ENCODE results near the gene ANGPTL5.

DNA sequence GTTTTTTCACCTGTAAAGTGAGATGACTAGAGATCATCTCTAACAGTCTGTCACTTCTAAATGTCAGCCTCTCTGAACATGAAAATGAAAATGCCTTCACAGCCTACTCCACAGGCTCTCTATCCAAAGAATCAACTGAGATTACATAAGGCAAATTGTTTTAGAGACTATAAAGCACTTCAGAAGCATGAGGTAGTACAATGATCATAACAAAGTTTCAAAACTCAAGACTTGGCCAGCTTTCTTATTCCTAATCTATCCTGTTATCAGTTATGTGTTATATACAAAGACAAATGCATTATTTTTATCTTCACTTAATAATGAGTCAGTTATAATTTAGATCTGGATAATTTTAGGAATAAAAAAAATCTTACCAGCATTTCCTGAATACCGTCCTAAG, 21.8 kb downstream of the ANGPTL5 start:
- no peak for TF ChIP-seq POLR2A (IDR thresholded peaks at IDR 0.05)
- TF ChIP-seq, protein P1, sequence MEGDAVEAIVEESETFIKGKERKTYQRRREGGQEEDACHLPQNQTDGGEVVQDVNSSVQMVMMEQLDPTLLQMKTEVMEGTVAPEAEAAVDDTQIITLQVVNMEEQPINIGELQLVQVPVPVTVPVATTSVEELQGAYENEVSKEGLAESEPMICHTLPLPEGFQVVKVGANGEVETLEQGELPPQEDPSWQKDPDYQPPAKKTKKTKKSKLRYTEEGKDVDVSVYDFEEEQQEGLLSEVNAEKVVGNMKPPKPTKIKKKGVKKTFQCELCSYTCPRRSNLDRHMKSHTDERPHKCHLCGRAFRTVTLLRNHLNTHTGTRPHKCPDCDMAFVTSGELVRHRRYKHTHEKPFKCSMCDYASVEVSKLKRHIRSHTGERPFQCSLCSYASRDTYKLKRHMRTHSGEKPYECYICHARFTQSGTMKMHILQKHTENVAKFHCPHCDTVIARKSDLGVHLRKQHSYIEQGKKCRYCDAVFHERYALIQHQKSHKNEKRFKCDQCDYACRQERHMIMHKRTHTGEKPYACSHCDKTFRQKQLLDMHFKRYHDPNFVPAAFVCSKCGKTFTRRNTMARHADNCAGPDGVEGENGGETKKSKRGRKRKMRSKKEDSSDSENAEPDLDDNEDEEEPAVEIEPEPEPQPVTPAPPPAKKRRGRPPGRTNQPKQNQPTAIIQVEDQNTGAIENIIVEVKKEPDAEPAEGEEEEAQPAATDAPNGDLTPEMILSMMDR (IDR thresholded peaks at IDR 0.05), result no peak
- TF ChIP-seq EP300 (IDR thresholded peaks at IDR 0.05), result no peak

Data from sigmoid colon (tissue), 4 donors.